ENCODE results near the gene EFNB2. TPM values are rescaled to one million over a fixed set of nuclear protein-coding genes. Genes with fewer than 3 reads are reported as not detected.
A peak's percentile ranks its signal among the peaks of the same experiment; 100 is the strongest.

EFNB2 gene
- total RNA-seq, 2 donors from 2014 or later, result 41.8 to 104 TPM

GRCh38 chr13:106498158-106498557 lies 37.3 kb downstream of the EFNB2 start:
- TF ChIP-seq, protein P1, sequence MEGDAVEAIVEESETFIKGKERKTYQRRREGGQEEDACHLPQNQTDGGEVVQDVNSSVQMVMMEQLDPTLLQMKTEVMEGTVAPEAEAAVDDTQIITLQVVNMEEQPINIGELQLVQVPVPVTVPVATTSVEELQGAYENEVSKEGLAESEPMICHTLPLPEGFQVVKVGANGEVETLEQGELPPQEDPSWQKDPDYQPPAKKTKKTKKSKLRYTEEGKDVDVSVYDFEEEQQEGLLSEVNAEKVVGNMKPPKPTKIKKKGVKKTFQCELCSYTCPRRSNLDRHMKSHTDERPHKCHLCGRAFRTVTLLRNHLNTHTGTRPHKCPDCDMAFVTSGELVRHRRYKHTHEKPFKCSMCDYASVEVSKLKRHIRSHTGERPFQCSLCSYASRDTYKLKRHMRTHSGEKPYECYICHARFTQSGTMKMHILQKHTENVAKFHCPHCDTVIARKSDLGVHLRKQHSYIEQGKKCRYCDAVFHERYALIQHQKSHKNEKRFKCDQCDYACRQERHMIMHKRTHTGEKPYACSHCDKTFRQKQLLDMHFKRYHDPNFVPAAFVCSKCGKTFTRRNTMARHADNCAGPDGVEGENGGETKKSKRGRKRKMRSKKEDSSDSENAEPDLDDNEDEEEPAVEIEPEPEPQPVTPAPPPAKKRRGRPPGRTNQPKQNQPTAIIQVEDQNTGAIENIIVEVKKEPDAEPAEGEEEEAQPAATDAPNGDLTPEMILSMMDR (IDR thresholded peaks at IDR 0.05), result no peak
- Histone ChIP-seq H3K9me3 (no peaks in the 10 kb centered on the region), H3K9ac (ENCODE audit: low read depth in 2 of 2, low read length in 2 of 2) (no peak overlapping the region), H3K36me3 (peaks cover under 1% of the 10 kb centered on the region), H3K4me3 (no peak overlapping the region), H3K4me1 (no peaks in the 10 kb centered on the region), H3K27ac (no peak overlapping the region), H3K27me3 (no peaks in the 10 kb centered on the region)
- intact Hi-C loops (cut with DNase I), result no loop called here
- no peak for DNase-seq

- Histone ChIP-seq H3K27me3 (no peaks in the 10 kb centered on the region), H3K9ac (ENCODE audit: low read depth in 2 of 2, low read length in 2 of 2) (no peak overlapping the region), H3K4me1 (no peaks in the 10 kb centered on the region), H3K9me3 (no peaks in the 10 kb centered on the region), H3K4me3 (no peak overlapping the region), H3K27ac (peak overlapping the region; percentile 24), H3K36me3 (peaks cover 11% of the 10 kb centered on the region)
- TF ChIP-seq, protein P1 (IDR thresholded peaks at IDR 0.05), result no peak
- no peak for DNase-seq
- intact Hi-C loops (cut with DNase I), result no loop called here
Measured at GRCh38 chr13:106497079-106497478, 38.4 kb downstream of the EFNB2 start.

GRCh38 chr13:106496072-106496997 lies 39.1 kb downstream of the EFNB2 start:
- Histone ChIP-seq H3K27me3 (no peaks in the 10 kb centered on the region), H3K27ac (peak overlapping the region; percentile 24), H3K9me3 (no peaks in the 10 kb centered on the region), H3K9ac (ENCODE audit: low read depth in 2 of 2, low read length in 2 of 2) (peak overlapping the region in 1 of 2 donors; percentile 21), H3K4me1 (no peaks in the 10 kb centered on the region), H3K36me3 (peaks cover 12% of the 10 kb centered on the region), H3K4me3 (no peak overlapping the region)
- DNase-seq, result no peak
- TF ChIP-seq, protein P1 (IDR thresholded peaks at IDR 0.05), result no peak
- intact Hi-C loops (cut with DNase I), result no loop called here

DNA sequence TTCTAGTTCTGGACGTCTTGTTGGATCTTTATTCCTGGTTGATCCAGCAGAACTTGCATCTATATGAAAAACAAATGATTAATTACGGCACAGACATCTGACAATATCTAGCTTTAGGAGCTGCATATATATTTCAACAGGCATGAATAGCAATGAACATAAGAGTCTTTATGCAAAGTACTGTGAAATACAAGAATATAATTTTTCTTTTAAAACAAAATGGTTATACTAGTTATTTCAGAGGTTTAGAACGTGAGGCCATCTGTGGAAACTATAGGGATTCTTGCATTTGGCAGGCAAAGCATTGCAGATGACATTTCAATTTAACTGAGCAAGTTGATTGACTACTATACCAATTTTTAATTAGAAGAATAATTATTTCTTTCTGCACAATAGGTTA lies 40.5 kb downstream of the EFNB2 start:
- no peaks in the 10 kb centered on the region for H3K9me3 ChIP-seq
- H3K4me3 ChIP-seq, result no peak overlapping the region
- intact Hi-C loops (cut with DNase I), result no loop called here
- TF ChIP-seq, protein P1 (IDR thresholded peaks at IDR 0.05), result no peak
- no peak overlapping the region for H3K27ac ChIP-seq
- H3K27me3 ChIP-seq, result no peaks in the 10 kb centered on the region
- no peak overlapping the region for H3K9ac ChIP-seq (ENCODE audit: low read depth in 2 of 2, low read length in 2 of 2)
- DNase-seq, result no peak
- no peaks in the 10 kb centered on the region for H3K4me1 ChIP-seq
- H3K36me3 ChIP-seq, result peaks cover 12% of the 10 kb centered on the region

GRCh38 chr13:106494506-106494905 lies 41.0 kb downstream of the EFNB2 start:
- Histone ChIP-seq H3K9ac (ENCODE audit: low read depth in 2 of 2, low read length in 2 of 2) (no peak overlapping the region), H3K9me3 (no peaks in the 10 kb centered on the region), H3K4me3 (no peak overlapping the region), H3K36me3 (peaks cover 12% of the 10 kb centered on the region), H3K27ac (no peak overlapping the region), H3K27me3 (no peaks in the 10 kb centered on the region), H3K4me1 (no peaks in the 10 kb centered on the region)
- no peak for DNase-seq
- intact Hi-C loops (cut with DNase I), result no loop called here
- TF ChIP-seq, protein P1 (IDR thresholded peaks at IDR 0.05), result no peak
